HG02840 (cell line): ENCODE results near the gene PRUNE2.

Experiments used
- ATAC-seq: cut with Tn5 transposase; IDR thresholded peaks from one replicate; pipeline ENCODE4 v1.9.1; 2021; ENCODE audit warnings: mild to moderate bottlenecking, moderate library complexity, moderate number of reproducible peaks; ENCODE audit not compliant: unreplicated experiment, low FRiP score

Gene PRUNE2

GRCh38 chr9:76704593-76705204, 201.2 kb downstream of the PRUNE2 start:
- ATAC-seq, result no peak

GRCh38 chr9:76703270-76703669, 202.6 kb downstream of the PRUNE2 start:
- no peak for ATAC-seq

- no peak for ATAC-seq
Observed at GRCh38 chr9:76701441-76702039, 204.4 kb downstream of the PRUNE2 start.

GRCh38 chr9:76700916-76701315, 205.0 kb downstream of the PRUNE2 start:
- no peak for ATAC-seq

DNA sequence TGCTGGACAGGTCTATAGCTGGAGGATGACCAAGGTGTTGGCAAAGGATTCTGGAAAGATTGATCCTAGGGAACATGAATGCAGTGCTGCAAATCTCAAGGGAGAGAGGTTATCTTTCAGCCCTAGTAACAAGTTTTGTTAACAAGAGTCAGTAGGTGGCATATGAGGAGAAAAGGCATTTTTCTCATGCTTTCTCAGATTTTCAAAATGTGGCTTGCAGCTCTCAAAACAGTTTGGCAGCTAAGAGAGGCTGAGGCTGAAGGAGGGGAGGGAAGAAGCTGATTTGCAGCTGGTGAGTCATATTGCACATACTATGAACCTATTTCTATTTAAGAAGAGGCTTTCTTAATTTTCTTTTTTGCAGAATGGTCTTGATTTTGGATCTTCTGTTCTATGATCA, 205.9 kb downstream of the PRUNE2 start:
- ATAC-seq, result no peak

DNA sequence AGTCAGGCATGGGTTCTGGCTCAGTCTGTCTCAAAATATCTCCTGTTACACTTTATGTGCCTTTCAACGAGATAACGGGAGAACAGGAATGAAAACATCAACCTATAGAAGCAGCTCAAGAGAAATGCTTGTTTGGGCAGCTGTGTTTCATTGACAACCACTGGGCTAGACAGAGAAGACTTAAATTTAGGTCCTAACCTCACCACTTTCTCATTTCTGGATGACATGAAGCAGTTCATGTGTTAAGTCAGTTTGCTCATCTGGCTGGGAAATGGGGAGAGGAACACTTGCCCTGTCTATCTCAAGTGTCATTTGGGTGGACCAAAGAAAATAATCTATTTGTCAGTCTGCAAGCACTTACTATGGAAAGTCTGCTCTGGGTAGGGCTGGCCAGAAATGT, 208.4 kb downstream of the PRUNE2 start:
- no peak for ATAC-seq

DNA sequence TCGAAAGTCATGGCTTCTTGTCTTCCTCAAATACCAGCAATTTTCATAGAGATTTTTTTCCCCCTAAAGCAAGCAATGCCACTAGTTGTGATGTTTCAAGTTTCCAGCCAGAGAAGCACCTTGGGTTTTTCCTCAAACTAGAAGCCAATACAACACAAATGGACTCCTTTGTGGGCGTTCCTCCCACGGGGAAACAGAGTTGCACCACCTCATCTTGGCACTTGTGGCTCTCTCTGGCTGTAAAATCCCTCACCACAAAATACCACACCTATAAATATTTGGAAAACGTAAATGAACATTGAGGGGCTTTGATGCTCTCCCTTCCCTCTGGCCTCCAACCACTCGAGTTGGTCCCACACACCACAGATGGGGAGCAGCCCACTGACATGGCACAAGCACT, 208.8 kb downstream of the PRUNE2 start:
- ATAC-seq, result no peak

GRCh38 chr9:76693912-76694311, 212.0 kb downstream of the PRUNE2 start:
- no peak for ATAC-seq

GRCh38 chr9:76692458-76693129, 213.3 kb downstream of the PRUNE2 start:
- ATAC-seq, result no peak

GRCh38 chr9:76691517-76692313, 214.2 kb downstream of the PRUNE2 start:
- ATAC-seq, result no peak

GRCh38 chr9:76690973-76691370, 214.9 kb downstream of the PRUNE2 start:
- ATAC-seq, result no peak

- no peak for ATAC-seq
Observed at GRCh38 chr9:76690246-76690972, 215.5 kb downstream of the PRUNE2 start.

DNA sequence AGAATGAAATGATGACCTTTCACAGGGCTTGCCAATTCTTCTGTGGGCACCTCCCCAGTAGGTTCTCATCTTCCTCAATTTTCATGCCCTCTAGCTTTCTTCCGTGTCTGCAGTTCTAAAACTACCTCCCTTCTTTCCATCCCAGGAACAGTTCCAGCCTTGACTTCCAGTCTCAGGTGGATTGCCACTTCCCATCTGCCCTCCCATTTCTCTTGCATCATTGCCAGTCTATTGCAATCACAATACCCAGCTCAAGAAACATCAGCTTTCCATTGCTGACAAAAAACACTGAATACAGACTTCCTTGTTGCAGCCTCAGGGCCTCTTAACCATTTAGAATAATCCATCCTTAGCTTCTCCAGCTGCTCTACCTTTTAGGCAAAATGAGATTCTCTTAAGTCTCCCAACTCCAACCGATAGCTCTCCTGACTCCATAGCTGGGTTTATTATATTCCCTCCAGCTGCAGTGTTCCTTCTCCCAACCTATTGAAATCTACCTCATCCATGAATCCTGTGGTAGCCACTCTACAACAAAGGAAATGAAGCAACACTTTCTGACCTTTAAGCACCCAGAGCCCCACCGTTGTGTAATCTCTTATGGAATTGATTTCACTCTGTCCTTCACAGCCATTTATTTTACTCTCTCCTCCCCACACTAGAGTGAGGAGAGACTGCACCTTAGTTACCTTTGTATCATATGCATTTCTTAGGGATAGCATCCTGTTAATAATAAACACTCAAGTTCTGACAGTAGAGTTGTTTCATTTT, 217.3 kb downstream of the PRUNE2 start:
- ATAC-seq, result no peak

- no peak for ATAC-seq
Observed at GRCh38 chr9:76687861-76688391, 218.0 kb downstream of the PRUNE2 start.

DNA sequence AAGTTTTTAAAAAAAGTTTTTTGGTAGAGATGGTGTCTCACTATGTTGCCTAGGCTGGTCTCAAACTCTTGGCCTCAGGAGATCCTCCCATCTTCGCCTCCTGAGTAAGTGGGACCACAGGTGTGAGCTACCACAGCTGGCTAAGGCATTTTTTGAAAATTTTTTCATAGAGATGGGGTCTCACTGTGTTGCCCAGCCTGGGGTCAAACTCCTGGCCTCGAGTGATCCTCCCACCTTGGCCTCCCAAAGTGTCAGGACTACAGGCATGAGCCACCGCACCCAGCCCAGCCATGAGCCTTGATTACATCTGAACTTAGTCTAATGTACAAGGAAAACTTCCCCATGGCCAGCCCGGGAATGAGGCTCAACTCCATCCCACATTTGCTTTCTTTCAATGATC, 219.2 kb downstream of the PRUNE2 start:
- ATAC-seq, result no peak

DNA sequence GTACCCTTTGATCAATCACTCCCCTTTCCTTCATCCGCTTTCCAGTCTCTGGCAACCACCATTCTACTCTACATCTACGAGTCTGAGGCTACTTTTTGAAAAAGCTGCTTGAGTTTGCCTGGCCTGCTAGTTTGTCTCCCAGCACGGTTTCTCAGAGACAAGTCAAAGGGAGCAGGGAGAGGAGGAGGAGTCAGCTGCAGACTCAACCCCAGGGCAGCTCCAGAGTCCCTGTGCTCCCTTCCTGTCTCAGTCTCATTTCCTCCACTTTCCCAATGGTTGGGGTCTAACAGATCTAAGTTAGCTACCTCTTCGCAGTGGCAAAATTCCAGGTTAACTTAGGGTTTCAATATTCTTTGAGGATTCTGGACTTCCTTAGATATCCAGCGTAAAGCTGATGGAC, 221.7 kb downstream of the PRUNE2 start:
- no peak for ATAC-seq

GRCh38 chr9:76681556-76681955, 224.4 kb downstream of the PRUNE2 start:
- ATAC-seq, result no peak

DNA sequence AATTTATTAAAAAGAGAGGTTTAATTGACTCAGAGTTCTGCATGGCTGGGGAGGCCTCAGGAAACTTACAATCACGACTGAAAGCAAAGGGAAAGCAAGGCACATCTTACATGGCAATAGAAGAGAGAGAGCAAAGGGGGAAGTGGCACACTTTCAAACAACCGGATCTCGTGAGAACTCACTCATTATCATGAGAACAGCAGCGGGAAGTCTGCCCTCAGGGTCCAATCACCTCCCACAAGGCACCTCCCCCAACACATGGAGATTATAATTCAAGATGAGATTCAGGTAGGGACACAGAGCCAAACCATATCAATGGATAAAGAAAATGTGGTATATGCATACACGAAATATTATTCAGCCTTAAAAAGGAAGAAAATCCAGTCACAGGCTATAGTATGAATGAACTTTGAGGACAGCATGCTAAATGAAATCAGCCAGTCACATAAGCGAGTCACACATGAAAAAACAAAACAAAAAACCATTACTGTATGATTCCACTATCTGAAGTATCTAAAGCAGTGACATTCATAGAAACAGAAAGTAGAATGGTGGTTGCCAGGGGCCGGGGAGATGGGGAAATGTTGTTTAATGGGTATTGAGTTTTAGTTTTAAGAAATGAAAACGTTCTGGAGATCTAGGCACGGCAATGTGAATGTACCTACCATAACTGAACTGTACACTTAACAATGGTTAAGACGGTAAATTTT, 225.0 kb downstream of the PRUNE2 start:
- no peak for ATAC-seq

DNA sequence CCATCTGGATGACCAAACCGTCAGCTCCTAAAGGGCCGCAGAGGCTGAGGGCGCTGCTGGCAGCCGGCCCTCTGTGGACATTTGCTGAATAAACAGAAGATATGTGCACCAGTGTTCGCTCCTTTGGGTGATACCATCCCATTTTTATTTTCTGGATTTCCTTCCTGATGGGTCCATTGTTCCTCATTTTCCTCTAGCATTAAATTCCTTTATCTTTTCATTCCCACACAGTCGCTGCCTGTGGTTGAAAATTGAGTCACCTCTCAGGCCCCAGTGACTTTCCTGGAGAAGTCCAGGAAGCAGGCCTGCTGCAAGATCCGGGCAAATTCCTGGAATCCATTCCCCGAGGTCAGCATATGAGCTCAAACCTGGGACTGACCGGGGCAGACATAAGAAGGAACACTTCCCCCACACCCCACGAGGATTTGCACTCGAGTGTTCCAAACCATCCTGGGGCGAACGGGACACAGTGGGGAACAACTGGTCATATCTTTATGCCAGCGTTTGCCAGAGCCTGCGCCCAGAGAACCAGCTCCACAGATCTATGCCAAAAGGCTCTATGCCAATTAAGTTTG, 228.3 kb downstream of the PRUNE2 start:
- ATAC-seq, result no peak
